GM18508 (cell line): ENCODE results near the gene EMX2.
"Not testable (repeated sequence)": the region's sequence is repeated elsewhere in the genome, so short reads cannot be mapped to it uniquely, and the experiment has no call there.

Experiments used
- ATAC-seq: cut with Tn5 transposase; IDR thresholded peaks from one replicate; pipeline ENCODE4 v1.9.1; 2021; ENCODE audit warnings: moderate number of reproducible peaks; ENCODE audit not compliant: insufficient read depth, unreplicated experiment

Gene EMX2

GRCh38 chr10:117554241-117554814 is 11.8 kb downstream of the EMX2 start:
- no peak for ATAC-seq

- no peak for ATAC-seq
Observed at GRCh38 chr10:117555017-117555416, 12.5 kb downstream of the EMX2 start.

GRCh38 chr10:117555863-117556262 is 13.3 kb downstream of the EMX2 start:
- no peak for ATAC-seq

GRCh38 chr10:117556356-117556755 is 13.8 kb downstream of the EMX2 start:
- no peak for ATAC-seq

- ATAC-seq, result no peak
Observed at GRCh38 chr10:117559712-117560111, 17.2 kb downstream of the EMX2 start.

GRCh38 chr10:117560942-117561341 is 18.4 kb downstream of the EMX2 start:
- no peak for ATAC-seq

GRCh38 chr10:117562220-117562619 is 19.7 kb downstream of the EMX2 start:
- no peak for ATAC-seq

GRCh38 chr10:117562896-117563737 is 20.6 kb downstream of the EMX2 start:
- no peak for ATAC-seq

GRCh38 chr10:117563780-117564179 is 21.2 kb downstream of the EMX2 start:
- no peak for ATAC-seq

GRCh38 chr10:117565068-117565467 is 22.5 kb downstream of the EMX2 start:
- no peak for ATAC-seq

- no peak for ATAC-seq
Observed at GRCh38 chr10:117568334-117568733, 25.8 kb downstream of the EMX2 start.

GRCh38 chr10:117569610-117570390 is 27.3 kb downstream of the EMX2 start:
- ATAC-seq, result no peak

- no peak for ATAC-seq
Observed at GRCh38 chr10:117570880-117571279, 28.3 kb downstream of the EMX2 start.

- no peak for ATAC-seq
Observed at GRCh38 chr10:117574498-117575146, 32.1 kb downstream of the EMX2 start.

- ATAC-seq, result no peak
Observed at GRCh38 chr10:117578490-117578889, 35.9 kb downstream of the EMX2 start.

- no peak for ATAC-seq
Observed at GRCh38 chr10:117578999-117579590, 36.5 kb downstream of the EMX2 start.

- ATAC-seq, result no peak
Observed at GRCh38 chr10:117581961-117582360, 39.4 kb downstream of the EMX2 start.

GRCh38 chr10:117584831-117585230 is 42.3 kb downstream of the EMX2 start:
- not testable (repeated sequence) for ATAC-seq

- no peak for ATAC-seq
Observed at GRCh38 chr10:117587036-117587435, 44.5 kb downstream of the EMX2 start.
